Measurements from ENCODE around the gene NCKAP5.

The NCKAP5 gene

DNA sequence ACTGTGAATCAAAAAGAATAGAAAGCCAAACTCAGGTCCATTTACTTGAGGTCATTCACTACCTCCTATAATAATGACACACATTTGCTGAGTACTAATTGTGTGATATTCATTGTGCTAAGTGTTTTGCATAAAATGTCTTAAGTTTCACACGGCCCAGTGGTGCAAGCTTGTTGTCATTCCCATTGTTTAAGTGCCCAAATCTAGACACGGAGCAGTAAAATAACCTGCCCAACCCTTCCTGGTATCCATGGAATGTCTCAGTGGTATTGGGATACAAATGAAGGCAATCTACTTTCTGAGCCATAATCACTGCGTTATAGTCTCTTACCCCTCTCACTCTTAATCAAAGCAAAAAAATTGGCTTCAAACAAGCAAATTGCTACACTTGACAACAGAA lies 233.3 kb downstream of the NCKAP5 start:
- DNase-seq (ENCODE audit: low read depth in 2 of 2) = no peak

DNA sequence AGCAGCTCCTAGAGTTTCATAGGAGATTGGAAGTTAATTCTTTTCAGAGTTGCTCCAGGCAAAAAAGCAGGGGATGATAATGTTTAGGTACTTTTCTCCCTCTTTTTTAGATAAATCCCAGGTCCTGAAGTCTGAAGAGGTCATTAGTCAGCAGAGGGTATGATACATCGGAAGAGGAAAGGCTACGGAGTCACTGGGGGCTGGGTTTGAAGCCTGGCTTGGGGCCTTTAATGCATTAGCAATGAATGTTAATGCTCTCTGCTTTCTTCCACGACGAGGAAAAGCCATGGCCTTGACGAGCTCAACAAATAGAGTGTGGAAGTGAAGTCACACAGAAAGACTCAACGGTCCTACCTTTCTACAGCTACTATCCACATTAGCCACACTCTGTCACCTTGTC lies 235.1 kb downstream of the NCKAP5 start:
- DNase-seq (ENCODE audit: low read depth in 2 of 2) = no peak

DNA sequence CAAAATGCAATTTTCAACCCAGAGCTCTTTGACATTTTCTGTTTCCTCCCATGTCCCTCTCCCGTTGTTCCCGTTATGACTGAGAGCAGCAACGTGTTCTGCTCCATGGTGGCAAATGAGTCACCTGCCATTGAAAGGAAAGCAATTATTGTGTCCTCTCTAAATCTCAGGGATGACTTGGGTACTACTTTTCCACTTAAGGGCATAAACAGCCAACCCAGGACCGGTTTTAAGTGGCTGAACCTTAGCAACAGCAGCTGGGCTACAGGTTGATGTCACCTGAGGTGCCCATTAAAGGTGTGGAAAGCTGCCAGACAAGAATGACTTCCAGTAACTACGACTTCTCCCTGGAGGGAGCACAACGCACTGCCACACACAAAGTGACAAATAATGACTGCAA lies 236.8 kb downstream of the NCKAP5 start:
- no peak for DNase-seq (ENCODE audit: low read depth in 2 of 2)

DNA sequence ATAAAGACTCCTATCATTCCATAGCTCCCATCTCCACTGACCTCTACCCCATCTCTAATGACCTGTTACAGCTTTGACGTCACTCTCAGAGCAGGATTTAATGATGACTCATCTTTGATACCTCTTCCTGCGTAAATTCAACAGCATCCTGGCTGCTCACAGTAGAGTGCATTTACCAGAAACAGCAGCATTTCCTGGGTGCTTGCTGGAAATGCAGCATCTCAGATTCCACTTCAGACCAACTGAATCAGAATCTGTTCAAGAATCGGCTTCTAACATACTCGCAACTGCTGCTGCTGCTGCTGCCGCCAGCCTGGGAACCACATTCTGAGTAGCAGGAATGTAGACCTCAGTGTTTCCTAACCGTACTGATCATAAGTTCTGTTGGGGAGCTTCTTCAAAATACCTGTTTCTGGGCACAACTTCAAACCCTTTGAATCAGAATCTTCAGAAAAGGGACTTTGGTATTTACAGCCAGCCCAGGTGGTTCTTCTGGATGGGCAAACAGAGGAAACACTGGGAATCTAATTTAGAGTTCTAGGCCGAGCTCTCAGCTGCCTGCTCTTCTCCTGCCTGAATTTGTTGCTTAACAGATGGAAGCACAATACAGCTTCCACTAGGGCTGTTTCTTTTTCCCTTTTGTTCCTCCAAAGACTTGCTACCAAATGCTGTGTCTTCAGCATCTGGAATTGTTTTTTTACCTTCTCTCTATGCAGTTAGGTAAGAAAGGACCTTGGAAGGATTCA lies 241.4 kb downstream of the NCKAP5 start:
- no peak for DNase-seq (ENCODE audit: low read depth in 2 of 2)

DNA sequence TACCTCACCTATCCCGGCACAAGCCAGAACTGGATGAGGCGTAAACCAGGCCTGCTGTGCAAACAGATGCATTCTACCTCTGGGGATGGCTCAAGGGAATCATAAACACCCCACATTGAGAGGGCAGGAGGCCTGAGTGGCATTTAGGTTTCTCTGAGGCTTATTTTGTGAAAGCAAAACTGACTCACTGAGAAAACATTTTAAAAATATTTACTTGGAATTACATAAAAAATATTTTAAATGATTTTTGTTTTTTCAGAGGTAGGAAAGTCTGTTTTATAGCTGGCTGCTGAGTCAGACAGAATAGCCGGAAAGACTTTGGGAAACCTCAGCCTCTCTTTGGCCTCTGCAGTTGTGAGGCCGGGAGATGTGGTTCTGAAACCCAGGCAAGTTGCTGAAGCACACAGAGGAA lies 244.1 kb downstream of the NCKAP5 start:
- DNase-seq (ENCODE audit: low read depth in 2 of 2) = no peak

DNA sequence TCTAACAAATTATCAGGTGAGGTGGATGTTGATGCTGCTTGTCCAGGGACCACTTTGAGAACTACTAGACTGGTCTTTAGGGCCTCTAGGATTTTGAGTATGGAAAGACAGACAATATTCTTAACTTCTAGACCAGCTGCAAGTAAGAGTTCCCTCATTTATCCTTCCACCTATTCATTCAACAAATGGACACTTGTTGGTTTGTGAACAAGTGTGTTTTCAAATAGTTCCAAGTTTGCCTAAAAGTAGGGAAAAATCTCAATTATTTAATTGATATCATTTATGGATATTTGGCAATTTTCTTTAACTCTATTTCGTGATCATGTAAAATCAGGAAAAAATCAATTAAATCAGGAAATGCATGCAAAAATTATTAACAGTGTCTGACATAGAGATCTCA lies 245.4 kb downstream of the NCKAP5 start:
- DNase-seq (ENCODE audit: low read depth in 2 of 2) = no peak

DNA sequence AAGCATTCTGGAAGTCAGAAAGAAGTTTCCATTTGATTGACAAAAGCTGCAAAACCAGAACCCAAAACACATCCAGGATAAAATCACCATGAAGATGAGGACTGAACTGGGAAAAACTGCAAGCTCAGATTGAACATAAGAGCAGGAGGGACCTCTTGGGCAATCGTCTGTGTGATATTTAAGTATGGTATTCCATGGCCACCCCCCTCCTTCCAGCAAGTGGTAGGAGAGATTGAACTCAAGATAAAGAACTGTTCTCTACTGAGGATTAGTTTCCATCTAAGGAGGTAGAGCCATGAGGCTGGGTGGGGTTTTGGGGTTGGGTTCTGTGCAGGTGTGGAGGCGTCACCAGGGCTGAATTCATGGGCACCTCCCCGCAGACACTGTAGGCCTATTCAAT lies 251.1 kb downstream of the NCKAP5 start:
- no peak for DNase-seq (ENCODE audit: low read depth in 2 of 2)

DNA sequence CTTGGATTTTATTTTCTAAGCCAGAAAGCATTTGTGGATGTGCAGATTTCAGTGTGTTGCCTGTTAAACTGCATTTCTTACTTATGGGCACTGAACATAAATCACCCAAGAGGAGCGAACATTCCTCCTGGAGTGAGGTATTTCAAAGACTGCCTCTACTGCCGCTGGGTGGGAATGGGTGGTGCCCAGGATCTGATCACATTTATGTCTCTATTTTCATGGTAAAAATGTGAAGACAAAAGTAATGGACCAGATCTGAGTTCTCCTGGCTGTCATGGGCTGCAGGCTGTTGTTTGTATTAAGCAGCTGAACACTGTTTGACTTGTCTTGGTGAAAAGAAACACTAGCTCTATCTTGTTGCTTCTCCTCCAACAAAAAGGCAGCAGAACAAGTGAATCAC lies 251.7 kb downstream of the NCKAP5 start:
- no peak for DNase-seq (ENCODE audit: low read depth in 2 of 2)

DNA sequence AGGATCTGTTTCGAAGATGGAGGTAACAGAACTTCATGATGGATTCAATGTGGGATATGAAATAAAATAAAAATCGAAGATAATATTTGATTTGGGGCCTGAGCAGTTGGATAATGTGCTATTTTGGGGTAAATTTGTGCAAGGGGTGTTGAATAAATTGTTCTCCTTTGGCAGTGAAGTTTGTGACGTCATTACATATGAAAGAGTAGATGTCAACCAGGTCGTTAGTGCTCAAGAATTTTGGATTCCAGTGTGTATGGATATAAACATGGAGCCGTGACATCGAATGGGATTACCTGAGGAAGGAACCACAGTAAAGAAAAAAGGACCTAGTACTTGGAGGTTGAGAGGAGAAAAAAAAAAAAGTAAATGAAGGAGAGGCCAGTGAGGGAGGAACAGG lies 253.0 kb downstream of the NCKAP5 start:
- no peak for DNase-seq (ENCODE audit: low read depth in 2 of 2)

DNA sequence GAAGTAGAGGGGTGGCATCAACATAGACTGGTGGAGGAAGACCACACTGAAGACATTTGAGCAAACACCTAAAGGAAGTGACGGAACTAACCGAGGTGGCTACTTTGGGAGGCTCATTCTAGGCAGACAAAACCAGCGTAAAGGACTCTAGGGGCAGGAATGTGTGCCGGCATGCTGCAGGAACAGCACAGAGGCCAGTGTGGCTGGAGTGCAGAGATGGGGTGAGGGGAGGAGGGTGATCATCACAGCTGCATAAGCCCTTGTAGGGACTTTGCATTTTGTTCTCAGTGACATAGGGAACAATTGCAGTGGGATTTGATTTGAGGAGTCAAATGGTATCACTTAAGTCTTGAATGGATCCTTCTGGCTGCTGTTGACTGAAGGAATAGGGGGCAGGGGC lies 253.5 kb downstream of the NCKAP5 start:
- no peak for DNase-seq (ENCODE audit: low read depth in 2 of 2)

DNA sequence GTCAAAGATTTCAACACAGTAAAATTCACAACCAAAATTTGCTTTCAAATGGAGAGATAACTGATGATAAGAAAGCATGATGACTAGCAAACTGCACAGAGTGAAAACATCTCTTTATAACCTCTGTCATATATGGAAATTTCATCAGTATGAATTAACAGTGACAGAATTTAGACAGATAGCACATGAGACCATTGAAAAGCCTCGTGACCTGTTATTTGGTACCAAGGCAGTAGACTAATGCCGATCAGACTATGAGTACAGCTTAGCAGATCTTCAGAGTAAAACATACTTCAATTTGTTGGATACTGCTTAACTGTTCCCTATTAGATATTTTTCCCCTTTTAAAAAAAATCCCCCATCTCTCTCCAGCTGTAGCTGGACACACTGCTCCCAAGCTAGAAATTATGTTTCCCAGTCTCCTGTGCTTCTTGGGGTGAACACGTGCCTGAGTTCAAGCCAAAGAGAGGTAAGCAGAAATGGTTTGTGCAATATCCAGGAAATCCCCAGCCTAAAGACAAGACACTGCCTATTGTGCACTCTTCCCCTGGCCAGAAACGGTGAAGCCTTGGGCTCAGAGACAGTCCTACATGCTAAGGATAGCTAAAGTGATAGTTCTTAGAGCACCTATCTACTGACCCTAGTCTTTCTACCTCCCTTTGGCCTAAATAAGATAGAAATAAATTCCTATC lies 256.1 kb downstream of the NCKAP5 start:
- no peak for DNase-seq (ENCODE audit: low read depth in 2 of 2)

DNA sequence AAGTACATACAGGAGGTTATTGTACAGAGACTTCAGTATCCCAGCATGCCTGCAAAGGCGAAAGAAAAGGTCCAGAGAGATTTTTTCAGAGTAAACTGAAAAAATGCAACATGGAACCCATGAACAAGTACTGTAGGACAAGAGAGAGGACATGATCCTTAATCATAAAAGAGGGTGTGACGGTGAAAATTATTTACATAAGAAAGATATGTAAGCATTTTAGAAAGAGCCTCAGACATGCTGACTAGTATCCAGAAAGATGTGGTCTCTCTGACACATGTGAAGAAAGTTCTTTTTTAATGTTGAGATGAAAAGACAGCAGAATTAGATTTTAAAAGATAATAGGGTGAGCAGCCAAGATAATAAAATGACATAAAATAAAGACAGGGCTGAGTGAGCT lies 262.0 kb downstream of the NCKAP5 start:
- no peak for DNase-seq (ENCODE audit: low read depth in 2 of 2)

DNA sequence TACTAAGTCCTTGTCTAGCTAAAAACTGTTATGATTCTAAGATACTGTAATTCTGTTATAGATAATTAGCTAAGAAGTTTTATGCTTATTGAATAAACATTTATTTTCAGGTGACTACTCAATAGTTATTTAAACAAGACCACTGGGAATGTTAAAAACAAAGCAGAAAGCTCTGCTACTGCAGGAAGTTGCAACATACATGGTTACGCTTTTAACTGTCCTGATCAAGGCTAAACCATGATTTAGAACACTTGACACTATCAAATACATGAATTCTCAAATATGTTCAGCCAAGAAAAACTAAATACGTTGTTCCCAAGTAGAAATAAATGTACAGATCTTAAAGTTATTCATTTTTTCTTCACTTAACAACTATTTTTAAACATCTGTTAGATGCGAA lies 263.9 kb downstream of the NCKAP5 start:
- DNase-seq (ENCODE audit: low read depth in 2 of 2) = no peak

DNA sequence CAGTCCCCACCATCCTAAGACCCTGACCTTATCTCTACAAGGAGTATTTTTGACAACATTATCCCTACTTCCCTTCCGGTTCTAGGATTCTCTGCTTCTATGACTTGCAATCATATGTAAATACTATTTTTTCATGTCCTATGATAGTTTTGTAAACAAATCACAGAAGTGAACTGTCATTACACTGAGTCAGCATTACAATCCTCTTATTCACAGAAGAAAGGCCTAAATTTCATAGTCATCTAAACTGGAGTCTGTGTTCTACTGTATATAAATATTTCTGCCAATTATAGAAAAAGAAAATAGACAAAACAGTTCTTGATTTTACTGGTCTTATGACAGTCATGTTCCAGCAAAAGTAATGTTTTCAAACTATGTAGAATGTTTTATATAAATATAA lies 265.1 kb downstream of the NCKAP5 start:
- DNase-seq (ENCODE audit: low read depth in 2 of 2) = no peak

DNA sequence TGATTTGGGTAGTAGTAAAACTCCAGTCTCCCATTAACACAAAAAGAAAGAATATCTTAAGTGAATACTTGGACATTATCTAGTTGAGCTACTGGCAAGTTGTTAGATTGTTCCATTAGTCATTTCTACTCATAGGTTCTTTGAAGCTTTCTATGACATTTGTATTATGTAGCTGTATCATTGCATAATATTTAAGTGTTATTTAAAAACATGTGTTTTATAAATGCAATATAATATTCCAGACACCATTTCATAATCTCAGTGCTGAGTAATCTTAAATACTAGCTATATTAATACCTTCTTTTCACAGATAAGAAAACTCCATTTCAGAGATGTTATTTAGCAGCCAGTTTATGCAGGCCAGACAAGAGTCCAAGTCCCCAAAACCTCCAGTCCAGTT lies 271.9 kb downstream of the NCKAP5 start:
- DNase-seq (ENCODE audit: low read depth in 2 of 2) = no peak

DNA sequence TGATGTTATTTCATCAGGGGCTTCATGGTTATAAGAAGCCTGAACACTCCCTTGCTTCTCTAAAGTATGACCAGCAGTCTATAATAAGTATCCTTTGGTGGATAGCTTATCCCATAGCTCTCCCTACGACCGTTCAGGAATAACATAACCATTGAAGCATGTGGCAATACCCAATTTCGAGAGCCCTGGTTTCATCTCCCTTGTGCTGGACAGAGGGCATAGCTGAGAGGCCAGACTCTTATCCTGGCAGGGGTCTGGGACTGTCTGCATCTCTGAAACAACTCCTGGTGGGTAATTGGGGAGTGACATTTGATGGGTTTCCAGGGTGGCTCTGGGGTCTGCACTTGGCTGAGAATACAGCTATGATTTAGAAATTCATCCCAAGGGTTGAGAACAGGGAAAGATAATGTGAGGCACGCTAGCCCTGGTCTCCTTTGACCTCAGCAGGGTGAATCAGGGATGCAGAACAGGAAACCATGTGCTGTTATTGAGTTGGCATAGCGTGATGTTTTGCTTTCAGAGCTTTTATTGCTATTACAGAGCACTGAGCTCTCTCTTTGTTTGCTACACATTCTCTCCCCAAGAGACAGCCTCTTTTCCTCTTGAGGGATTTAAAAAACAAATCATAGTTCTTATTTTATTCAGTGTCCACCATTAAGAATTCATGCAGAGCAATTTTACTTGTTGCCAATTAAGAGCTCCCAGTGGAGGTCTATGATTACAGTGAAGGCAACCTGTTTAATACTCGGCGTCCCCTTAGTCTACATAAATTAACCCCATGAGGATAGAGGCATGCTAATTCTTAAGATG lies 274.5 kb downstream of the NCKAP5 start:
- no peak for DNase-seq (ENCODE audit: low read depth in 2 of 2)

DNA sequence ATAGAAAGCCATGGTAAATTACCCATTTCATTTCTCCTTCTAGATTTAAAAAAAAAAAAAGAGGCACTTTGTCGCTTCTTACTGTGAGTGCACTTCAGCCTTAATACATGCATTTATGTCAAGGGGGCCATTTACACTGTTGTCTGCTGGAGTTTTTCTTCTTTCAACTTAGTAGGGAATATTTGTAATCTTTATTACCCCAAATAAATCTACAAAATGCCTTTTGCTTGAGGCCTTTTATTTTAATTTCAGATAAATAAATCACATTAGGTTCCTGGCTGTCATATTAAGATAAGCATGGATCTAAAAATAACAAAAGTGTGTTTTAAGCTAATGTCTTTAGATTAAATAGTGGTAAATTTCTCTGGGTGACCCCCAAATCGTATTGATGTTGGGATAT lies 276.0 kb downstream of the NCKAP5 start:
- no peak for DNase-seq (ENCODE audit: low read depth in 2 of 2)

DNA sequence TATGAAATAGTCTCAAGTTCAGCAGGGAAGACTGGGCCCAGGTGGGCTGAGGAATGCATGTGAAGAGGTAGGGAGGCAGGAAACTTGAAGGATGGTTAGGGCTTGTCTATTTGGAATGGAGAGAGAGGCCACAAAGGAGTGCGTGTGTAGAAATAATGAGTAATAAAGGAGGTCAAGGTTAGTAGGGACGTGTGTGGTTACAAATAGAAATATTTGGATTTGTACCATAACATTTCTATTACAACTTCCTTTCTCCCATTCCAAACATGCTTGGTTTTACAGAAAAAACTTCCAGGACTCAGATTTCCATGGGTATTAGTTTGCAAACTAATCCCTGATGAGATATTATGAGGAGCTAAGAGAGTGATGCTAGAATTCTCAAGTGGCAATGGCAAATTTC lies 280.6 kb downstream of the NCKAP5 start:
- no peak for DNase-seq (ENCODE audit: low read depth in 2 of 2)

DNA sequence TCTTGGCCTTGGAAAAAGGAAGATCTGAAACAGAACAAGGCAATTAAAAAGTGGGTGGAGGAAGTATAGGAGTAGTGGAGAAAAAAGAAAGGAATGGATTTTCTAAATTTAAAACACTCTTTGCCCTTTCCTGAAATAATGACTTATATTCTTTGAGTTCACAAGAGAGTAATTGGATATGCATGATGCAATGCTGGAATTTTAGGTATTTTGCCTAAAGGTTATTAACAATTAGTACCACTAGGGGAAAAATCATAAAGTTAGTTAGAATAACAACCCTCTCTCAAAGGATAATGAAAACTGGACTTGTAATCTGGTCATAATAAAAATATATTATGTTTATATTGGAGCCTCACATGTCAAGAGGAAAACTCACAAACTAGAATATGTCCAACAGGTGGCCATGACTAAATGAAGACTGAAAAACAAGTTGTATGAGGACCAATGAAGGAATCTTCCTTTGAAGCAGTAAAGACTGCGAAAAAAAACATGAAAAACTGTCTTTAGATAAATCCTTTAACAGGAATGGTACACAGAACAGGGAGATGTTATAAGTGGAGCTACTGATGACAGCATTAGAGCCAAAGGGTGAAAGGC lies 281.8 kb downstream of the NCKAP5 start:
- DNase-seq (ENCODE audit: low read depth in 2 of 2) = no peak

DNA sequence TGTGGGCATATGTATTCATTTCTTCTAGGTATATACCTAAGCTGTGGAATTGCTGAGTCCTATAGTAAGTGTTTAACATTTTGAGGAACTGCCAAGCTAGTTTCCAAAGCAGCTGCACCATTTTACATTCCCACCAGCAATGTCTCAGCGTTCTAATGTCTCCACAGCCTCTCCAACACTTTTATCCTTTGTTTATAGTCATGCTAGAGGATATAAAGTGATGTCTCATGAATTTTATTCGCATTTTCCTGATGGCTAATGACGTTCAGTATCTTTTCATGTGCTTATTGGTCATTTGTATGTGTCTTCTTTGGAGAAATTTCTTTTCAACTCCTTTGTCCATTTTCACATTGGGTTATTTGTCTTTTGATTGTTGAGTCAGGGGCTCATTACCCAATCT lies 295.2 kb downstream of the NCKAP5 start:
- no peak for DNase-seq (ENCODE audit: low read depth in 2 of 2)

DNA sequence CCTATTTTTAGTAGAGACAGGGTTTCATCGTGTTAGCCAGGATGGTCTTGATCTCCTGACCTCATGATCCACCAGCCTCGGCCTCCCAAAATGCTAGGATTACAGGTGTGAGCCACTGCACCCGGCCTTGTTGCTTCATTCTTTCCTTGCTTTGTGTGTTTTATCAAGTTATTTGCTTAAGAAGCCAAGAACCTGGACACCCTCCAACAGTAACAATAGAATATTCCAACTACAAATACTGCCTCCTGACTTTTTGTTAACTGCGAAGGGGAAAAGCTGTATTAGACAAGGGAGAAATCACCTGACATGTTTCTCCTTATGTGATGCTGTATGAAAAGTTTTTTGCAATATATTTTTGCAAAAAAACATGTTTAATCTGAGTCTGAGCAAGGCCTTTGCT lies 297.2 kb downstream of the NCKAP5 start:
- DNase-seq (ENCODE audit: low read depth in 2 of 2) = no peak

DNA sequence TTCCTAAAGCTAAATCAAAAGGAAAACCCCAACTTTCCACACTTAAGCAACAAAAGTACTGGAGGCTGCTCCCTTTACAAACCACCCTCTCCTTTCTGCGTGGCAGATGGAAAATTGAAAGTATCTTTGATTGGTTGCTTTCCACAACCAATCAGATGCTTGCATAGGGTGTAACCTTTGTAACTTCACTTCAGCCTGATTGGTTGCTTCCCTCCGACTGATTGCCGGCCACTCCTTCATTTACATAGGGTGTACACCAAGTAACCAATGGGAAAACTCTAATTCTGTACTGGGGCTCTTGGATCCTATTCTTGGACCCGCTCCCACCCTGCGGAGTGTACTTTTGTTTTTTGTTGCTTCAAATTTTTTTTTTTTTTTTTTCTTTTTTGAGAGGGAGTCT lies 297.7 kb downstream of the NCKAP5 start:
- DNase-seq (ENCODE audit: low read depth in 2 of 2) = no peak

Data from stimulated activated CD8-positive, alpha-beta memory T cell treated with anti-CD3 and anti-CD28 coated beads, Interleukin-15, amount 100 ng/mL, for 48 hours (primary cell).